Measurements from ENCODE around the gene PRAMEF15.
"Not testable (repeated sequence)": the region's sequence is repeated elsewhere in the genome, so short reads cannot be mapped to it uniquely, and the experiment has no call there.

Gene PRAMEF15

DNA sequence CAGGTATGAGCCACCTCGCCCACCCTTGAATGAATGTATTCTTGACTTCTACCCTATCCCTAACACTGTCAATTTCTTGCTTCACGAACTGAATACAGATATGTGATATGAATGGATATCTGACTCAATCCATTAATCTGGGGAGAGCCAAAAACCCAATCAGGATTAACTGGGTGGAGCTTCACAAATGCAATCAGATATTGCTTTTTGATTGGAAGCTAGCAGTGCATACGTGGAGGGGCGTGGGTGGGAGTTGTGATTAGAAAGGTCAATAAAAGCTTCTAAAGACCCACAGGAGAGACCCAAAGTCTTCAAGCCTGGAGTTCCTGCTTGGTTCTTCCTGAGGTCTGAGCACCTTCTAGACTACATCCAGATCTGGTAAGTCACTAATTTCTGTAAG lies at the start of gene PRAMEF15:
Gene PRAMEF15, plus strand, starts transcription at position 301 of the 400 bp plus-strand sequence. CDS start 2,827 bp downstream, outside the sequence.
- not testable (repeated sequence) for DNase-seq

DNA sequence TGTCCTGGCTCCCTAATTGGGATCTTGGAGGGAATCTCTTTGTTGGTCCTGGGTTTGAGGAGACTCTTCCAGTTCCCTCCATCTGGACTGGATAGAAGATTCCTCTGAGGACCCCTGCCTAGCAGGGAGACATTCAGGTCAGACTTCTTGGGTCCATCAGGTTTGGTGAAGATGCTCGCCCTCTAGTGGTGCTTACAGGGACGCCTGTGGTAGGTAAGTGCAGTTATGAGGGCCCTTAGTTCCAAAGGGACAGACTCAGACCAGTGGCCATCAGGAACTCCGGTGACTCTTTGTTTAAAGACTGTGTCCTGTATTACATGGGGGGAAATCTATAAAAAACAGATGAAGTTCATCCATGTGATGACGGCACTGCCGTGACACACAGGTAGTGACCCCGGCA lies 38.4 kb upstream of the PRAMEF15 start:
- not testable (repeated sequence) for DNase-seq

DNA sequence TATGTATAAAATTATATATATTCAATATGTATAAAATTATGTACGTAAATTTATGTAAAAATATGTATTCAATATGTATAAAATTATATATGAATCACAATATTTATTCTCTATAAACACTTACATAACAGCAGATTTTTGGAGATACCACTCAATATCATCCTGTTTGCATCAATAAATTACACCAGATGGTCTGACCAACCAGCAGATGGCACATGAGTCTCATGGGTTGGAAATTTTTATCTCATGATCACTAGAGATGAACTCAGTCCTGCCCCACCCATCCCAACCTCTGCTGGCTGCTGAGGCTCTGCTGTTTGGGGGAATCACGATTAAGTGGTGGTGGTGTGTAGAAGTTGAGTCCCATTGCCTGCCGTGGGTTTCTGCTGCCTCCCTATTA lies 35.8 kb upstream of the PRAMEF15 start:
- DNase-seq = not testable (repeated sequence)

DNA sequence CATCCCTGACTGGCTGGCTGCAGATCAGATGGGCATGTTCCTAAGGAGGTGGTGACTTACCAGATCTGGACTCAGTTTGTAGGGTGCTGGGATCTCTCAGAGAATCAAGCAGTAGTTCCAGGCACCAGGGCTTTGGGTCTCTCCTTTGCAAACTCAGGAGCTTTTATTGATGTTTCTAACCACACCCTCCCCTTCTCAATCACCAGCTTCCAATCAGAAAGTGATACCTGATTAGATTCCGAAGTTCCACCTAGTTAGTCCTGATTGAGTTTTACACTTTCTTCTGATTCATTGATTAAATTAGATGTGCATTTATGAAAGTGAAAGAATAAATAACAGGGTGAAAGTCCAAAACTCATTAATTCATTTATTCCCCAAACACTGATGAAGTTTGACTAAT lies 30.3 kb upstream of the PRAMEF15 start, which contains the start of gene PRAMEF8:
Gene PRAMEF8, minus strand, starts transcription at position 101 of the 400 bp plus-strand sequence. CDS start 1,046 bp downstream, outside the sequence.
- DNase-seq = not testable (repeated sequence)

DNA sequence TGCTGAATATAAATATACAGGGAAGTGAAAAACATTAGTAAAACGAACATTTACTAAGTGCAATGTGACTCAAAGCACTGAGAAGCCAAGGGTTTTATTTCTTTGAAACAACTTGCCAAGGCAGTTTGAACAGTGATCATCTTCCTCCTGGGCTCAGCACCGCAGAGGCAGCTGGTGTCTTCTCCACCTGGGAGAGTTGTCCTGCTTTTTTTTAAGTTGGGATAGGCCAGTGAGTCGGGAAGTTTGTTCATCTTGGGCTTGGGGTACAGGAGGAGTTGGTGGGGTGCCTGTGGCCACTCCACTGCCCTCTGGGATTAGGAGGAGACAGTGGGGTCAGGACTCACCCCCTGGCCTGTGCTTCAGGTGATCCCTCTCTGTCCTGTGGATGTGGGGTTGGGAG lies 26.4 kb upstream of the PRAMEF15 start:
- not testable (repeated sequence) for DNase-seq

DNA sequence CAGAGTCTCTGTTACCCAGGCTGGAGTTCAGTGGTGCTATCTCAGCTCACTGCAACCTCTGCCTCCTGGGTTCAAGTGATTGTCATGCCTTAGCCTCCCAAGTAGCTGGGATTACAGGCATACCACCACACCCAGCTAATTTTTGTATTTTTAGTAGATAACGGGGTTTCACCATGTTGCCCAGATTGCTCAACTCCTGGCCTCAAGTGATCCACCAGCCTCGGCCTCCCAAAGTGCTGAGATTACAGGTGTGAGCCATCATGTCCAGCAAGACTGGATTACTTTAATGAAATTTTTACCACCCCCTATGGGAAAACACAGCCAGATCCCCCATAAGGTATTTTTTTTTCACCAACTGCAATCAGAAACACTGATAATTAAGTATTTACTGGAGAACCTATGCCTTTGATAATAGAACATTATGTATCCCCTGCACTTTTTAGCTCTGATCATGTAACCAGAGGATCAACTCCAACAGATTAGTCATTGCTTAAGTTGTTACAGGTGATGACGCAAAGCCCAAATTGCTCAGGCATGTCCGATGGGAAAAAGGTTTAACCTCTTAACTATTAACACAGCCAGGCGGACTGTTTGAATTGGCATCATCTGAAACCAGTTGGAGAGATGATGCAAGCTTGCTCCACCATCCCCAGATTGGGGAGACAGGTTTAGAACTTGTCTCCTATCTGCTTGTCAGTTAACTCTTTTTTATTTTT lies 18.0 kb upstream of the PRAMEF15 start:
- DNase-seq = not testable (repeated sequence)

DNA sequence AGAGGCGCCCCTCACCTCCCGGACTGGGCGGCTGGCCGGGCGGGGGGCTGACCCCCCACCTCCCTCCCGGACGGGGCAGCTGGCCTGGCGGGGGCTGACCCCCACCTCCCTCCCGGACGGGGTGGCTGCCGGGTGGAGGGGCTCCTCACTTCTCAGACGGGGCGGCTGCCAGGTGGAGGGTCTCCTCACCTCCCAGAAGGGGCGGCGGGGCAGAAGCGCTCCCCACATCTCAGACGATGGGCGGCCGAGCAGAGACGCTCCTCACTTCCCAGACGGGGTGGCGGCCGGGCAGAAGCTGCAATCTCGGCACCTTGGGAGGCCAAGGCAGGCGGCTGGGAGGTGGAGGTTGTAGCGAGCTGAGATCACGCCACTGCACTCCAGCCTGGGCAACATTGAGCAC lies 16.7 kb upstream of the PRAMEF15 start:
- not testable (repeated sequence) for DNase-seq

DNA sequence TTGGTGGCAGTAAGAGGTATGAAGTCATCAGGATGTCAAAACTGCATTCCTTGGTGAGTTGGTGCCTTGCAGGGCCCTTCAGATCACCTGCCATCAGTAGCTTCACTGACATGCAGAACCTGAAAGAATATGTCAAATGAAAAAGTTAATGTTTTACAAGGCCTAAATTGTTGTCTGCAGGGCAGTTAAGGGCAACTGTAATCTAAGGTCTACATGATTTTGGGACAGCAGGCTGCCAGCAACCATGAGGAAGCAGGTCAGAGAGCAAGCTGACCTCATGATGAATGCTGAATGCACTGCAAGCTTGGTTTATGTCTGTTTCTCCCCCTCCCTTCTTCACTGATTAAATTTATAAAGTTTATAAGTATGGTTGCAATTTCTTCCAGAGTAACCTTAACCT lies 13.2 kb upstream of the PRAMEF15 start:
- DNase-seq = not testable (repeated sequence)

DNA sequence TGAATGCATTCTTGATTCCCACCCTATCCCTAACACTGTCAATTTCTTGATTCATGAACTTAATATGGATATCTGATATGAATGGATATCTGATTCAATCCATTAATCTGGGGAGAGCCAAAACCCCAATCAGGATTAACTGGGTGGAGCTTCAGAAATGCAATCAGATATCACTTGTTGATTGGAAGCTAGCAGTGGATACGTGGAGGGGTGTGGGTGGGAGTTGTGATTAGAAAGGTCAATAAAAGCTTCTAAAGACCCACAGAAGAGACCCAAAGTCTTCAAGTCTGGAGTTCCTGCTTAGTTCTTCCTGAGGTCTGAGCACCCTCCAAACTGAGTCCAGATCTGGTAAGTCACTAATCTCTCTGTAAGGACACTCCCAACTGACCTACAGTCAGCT lies 12.1 kb upstream of the PRAMEF15 start, which contains the start of gene PRAMEF33:
Gene PRAMEF33, plus strand, starts transcription at position 301 of the 400 bp plus-strand sequence. CDS start 2,416 bp downstream, outside the sequence.
- DNase-seq = not testable (repeated sequence)

DNA sequence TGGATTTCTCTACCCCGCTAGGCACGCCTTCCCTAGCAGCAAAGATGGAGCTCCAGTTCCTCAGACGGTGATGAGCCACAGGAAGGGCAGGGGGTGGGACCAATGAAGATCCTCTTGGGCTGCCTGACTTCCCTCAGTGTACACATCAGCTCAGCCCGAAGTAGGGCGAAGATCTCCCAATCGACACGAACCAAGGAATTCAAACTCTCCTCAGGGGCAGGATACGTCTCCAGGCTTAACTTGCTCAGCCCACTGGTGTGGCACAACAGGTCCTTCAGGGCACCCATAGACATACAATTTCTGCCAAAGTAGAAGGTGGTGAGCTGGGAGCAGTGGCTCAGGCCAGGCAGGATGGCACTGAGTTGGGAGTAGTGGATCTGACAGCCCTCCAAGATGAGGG lies 27.1 kb downstream of the PRAMEF15 start:
- DNase-seq = not testable (repeated sequence)

DNA sequence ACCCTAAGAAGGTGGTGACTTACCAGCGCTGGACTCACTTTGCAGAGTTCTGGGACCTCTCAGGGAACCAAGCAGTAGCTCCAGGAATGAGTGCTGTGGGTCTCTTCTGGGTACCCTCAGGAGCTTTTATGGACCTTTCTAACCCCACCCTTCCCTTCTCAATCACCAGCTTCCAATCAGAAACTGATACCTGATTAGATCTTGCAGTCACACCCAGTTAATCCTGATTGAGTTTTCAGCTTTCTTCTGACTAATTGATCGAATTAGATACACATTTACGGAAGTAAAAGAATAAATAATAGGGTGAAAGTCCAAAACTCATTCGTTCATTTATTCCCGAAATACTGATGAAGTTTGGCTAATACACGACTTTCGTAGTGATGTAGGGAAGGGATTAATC lies 31.7 kb downstream of the PRAMEF15 start, which contains the start of gene PRAMEF14:
Gene PRAMEF14, minus strand, starts transcription at position 101 of the 400 bp plus-strand sequence. CDS start 1,820 bp downstream, outside the sequence.
- not testable (repeated sequence) for DNase-seq

DNA sequence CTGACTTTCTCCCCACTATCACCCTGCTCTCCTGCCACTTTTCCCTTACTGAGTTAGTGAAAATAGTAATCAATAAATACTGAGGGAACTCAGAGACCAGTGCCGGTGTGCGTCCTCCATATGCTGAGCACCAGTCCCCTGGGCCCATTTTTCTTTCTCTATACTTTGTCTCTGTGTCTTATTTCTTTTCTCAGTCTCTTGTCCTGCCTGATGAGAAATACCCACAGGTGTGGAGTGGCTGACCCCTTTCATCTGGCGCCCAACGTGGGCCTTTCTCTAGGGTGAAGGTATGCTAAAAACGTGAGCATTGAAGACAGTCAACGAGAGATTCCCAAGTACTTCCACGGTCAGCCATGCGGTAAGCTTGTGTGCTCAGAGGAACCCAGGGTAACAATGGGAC lies 38.1 kb downstream of the PRAMEF15 start:
- not testable (repeated sequence) for DNase-seq

DNA sequence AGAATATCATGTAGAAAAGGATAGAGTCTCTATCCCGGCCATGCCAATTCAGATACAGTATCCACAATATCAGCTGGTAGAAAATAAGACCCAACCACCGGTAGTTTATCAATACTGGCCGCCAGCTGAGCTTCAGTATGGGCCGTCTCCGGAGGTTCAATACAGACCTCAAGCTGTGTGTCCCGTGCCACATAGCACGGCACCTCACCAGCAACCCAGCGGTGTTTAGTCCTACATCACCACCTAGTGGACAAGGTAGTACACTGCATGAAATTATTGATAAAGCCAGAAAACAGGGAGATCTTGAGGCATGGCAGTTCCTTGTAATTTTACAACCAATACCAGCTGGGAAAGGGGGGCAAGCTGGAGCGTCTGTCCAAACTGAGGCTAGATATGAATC lies 39.1 kb downstream of the PRAMEF15 start:
- DNase-seq = not testable (repeated sequence)

DNA sequence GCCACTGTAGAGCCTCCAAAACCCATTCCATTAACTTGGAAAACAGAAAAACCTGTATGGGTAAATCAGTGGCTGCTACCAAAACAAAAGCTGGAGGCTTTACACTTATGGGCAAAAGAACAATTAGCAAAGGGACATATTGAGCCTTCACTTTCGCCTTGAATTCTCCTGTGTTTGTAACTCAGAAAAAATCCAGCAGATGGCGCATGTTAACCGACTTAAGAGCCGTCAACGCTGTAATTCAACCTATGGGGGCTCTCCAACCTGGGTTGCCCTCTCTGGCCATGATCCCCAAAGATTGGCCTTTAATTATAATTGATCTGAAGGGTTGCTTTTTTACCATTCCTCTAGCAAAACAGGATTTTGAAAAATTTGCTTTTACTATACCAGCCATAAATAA lies 41.4 kb downstream of the PRAMEF15 start:
- peak; percentile 2 to 17 for DNase-seq

DNA sequence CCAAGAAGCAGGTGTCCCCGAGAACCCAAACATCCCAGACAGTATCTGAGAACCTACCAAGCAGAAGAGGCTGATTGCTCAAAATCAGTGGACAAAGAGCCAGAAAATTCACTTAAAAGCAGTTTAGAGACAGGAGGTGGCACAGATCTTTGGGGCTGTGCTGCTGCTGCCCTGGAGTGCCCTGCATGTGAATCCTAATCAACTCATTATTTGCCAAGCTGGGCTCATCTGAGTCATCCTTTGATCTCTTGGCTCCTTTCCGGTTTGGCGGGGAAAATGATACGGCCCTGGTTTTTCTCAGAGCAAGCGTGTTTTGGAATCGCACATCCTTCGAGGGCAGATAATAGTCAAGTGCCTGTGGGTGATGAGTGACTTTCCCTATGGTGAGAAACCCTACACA lies 47.0 kb downstream of the PRAMEF15 start:
- DNase-seq = not testable (repeated sequence)

DNA sequence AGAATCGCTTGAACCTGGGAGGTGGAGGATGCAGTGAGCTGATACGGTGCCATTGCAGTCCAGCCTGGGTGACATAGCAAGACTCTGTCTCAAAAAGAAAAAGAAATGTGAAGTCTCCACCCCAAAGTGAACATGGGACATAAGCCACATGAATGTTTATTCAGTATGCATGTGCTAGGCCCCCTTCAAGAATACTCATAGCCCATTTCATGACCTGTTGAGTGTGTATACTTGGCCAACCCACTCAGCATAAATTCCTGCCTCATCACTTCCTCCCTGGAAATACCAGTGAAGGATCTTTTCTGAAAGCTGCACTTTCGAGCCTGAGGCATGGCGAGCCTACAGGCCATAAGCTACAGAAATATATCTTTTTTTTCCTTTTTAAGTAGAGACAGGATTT lies 49.5 kb downstream of the PRAMEF15 start:
- DNase-seq = not testable (repeated sequence)

DNA sequence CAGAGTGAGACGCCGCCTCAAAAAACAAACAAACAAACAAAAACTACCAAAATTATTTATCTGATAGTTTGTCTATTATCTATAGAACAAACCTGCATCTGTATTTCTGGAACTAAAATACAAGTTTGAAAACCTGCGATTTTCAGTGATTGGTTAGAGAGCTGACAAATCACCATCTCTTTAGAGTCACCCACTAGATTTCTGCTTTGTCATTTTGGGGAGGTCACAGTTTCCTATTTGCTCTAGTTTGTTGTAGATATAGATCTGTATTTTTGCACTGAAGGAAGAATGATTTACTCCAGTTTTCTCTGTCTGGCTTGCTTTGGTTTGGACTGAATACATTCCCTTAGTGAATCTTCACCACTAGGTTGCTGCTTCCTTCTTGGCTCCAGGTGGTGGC lies 51.2 kb downstream of the PRAMEF15 start:
- not testable (repeated sequence) for DNase-seq

DNA sequence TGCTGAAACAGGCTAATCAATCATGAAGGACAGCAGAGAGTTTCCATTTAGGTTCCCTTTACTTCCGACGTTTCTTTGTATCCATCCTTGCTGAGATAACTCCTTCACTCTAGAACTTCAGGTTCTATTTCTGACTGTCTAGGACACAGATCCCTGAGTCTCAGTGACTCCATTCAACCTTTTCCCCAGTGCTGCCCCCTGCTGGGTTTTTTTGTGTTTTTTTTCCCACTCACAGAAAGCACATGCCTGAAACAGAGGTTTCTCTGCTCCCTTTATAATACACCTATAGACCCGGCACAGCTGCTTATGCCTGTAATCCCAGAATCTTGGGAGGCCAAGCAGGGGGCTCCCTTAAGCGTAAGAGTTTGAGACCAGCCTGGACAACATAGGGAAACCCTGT lies 53.2 kb downstream of the PRAMEF15 start:
- peak in 1 of 2 donors; percentile 2 for DNase-seq
